Ecto neural progenitor cell (in vitro differentiated cells): ENCODE measurements around the gene ARRDC3.
"Not testable (repeated sequence)": the region's sequence is repeated elsewhere in the genome, so short reads cannot be mapped to it uniquely, and the experiment has no call there.

Experiments
- DNase-seq: peaks from one replicate; pipeline ENCODE4 v3.0.0-alpha.2; 2018; ENCODE audit warnings: low spot score

Gene ARRDC3

GRCh38 chr5:91383027-91383955, at the start of gene ARRDC3:
TSS of gene ARRDC3 (minus strand) at chr5:91383317. CDS start at chr5:91383092, 225 bp downstream.
- DNase-seq: peak; percentile 97

GRCh38 chr5:91430949-91431348, 47.8 kb upstream of the ARRDC3 start:
- no peak for DNase-seq

GRCh38 chr5:91424638-91425436, 41.7 kb upstream of the ARRDC3 start:
- no peak for DNase-seq

GRCh38 chr5:91423871-91424270, 40.8 kb upstream of the ARRDC3 start:
- no peak for DNase-seq

- DNase-seq: no peak
Measured at GRCh38 chr5:91420879-91421278, 37.8 kb upstream of the ARRDC3 start.

- DNase-seq: peak; percentile 63
Measured at GRCh38 chr5:91419571-91420537, 36.7 kb upstream of the ARRDC3 start.

- DNase-seq: no peak
Measured at GRCh38 chr5:91419136-91419535, 36.0 kb upstream of the ARRDC3 start.

GRCh38 chr5:91418158-91418557, 35.0 kb upstream of the ARRDC3 start:
- DNase-seq: no peak

GRCh38 chr5:91417219-91417618, 34.1 kb upstream of the ARRDC3 start:
- DNase-seq: no peak

GRCh38 chr5:91416491-91416890, 33.4 kb upstream of the ARRDC3 start:
- DNase-seq: no peak

- no peak for DNase-seq
Measured at GRCh38 chr5:91409304-91409703, 26.2 kb upstream of the ARRDC3 start.

GRCh38 chr5:91408710-91409109, 25.6 kb upstream of the ARRDC3 start:
- no peak for DNase-seq

- no peak for DNase-seq
Measured at GRCh38 chr5:91407204-91407603, 24.1 kb upstream of the ARRDC3 start.

GRCh38 chr5:91403438-91403837, 20.3 kb upstream of the ARRDC3 start:
- no peak for DNase-seq

GRCh38 chr5:91401175-91401574, 18.1 kb upstream of the ARRDC3 start:
- DNase-seq: no peak

GRCh38 chr5:91397791-91398190, 14.7 kb upstream of the ARRDC3 start:
- no peak for DNase-seq

- no peak for DNase-seq
Measured at GRCh38 chr5:91390268-91390667, 7.2 kb upstream of the ARRDC3 start.

- not testable (repeated sequence) for DNase-seq
Measured at GRCh38 chr5:91389555-91389954, 6.4 kb upstream of the ARRDC3 start.

GRCh38 chr5:91388362-91388761, 5.2 kb upstream of the ARRDC3 start:
- DNase-seq: no peak

GRCh38 chr5:91386120-91386519, 3.0 kb upstream of the ARRDC3 start:
- no peak for DNase-seq

GRCh38 chr5:91385596-91385995, 2.5 kb upstream of the ARRDC3 start:
- not testable (repeated sequence) for DNase-seq
